Activated CD8-positive, alpha-beta T cell treated with anti-CD3 and anti-CD28 coated beads for 36 hours (primary cell): ENCODE results near the gene PIKFYVE. TPM values are rescaled to one million over a fixed set of nuclear protein-coding genes. Genes with fewer than 3 reads are reported as not detected.

Source experiments
- ATAC-seq: fragments of 200-7000 bp; cut with Tn5 transposase; one replicate; pipeline ENCODE4 v1.10.0; 2021; ENCODE audit warnings: mild to moderate bottlenecking, moderate library complexity
- CTCF ChIA-PET: fragments of 350-600 bp; sonication (Branson Sonifier 250); formaldehyde crosslinking; loops from one replicate; lab custom pipeline; 2021; ENCODE audit warnings: antibody characterized with exemption; lab: Charles Lee
- POLR2A ChIA-PET: fragments of 350-600 bp; sonication (Branson Sonifier 250); formaldehyde crosslinking; loops from one replicate; lab custom pipeline; 2021; ENCODE audit warnings: antibody characterized with exemption; lab: Charles Lee
- DNase-seq: peaks from one replicate; pipeline ENCODE4 v3.0.0-alpha.2; 2020
- H3K27ac Mint-ChIP-seq: one replicate; pipeline ENCODE4 v1.8.0; 2021; ENCODE audit warnings: mild to moderate bottlenecking, mixed read lengths
- H3K27me3 Mint-ChIP-seq: one replicate; pipeline ENCODE4 v1.8.0; 2021; ENCODE audit warnings: mixed read lengths
- H3K36me3 Mint-ChIP-seq: one replicate; pipeline ENCODE4 v1.8.0; 2021; ENCODE audit warnings: low read depth, mixed read lengths
- H3K4me1 Mint-ChIP-seq: one replicate; pipeline ENCODE4 v1.8.0; 2021; ENCODE audit warnings: low read depth, mixed read lengths
- H3K4me3 Mint-ChIP-seq: one replicate; pipeline ENCODE4 v1.8.0; 2021; ENCODE audit warnings: mild to moderate bottlenecking, moderate library complexity, mixed read lengths
- H3K9me3 Mint-ChIP-seq: one replicate; pipeline ENCODE4 v1.8.0; 2021; ENCODE audit warnings: mixed read lengths
- CTCF ChIP-seq: fragments of 200-600 bp; IDR thresholded peaks from one replicate; pipeline ENCODE4 v1.8.0; 2022; ENCODE audit warnings: antibody characterized with exemption, mild to moderate bottlenecking
- intact Hi-C: fragments of 100-400 bp; cut with micrococcal nuclease; formaldehyde crosslinking; loops from one replicate; pipeline ENCODE4 v1.10.0; 2022
- total RNA-seq, 2 experiments: library from RNA; stranded (reverse); gene quantifications; one replicate each; pipeline ENCODE4 v1.2.3, GENCODE V29; 2021

Gene PIKFYVE
- total RNA-seq, 2 experiments from 2014 or later: 16.4 to 16.9 TPM

GRCh38 chr2:208244422-208244821 lies 21.6 kb upstream of the PIKFYVE start:
- Mint-ChIP-seq H3K4me3 (no peak overlapping the region), H3K9me3 (no peaks in the 10 kb centered on the region), H3K27ac (no peak overlapping the region), H3K27me3 (no peaks in the 10 kb centered on the region), H3K4me1 (no peaks in the 10 kb centered on the region), H3K36me3 (peaks cover 24% of the 10 kb centered on the region)
- intact Hi-C loops: no loop called here
- DNase-seq: no peak
- CTCF ChIA-PET: interaction anchor here (1.1 to 1.5 kb wide), 2 partner anchors 10 to 69 kb away, joined by 3 to 8 read pairs; partner anchors contain the start of gene IDH1
- no peak for TF ChIP-seq CTCF
- POLR2A ChIA-PET: no interaction called here
- ATAC-seq: no peak

- H3K27ac Mint-ChIP-seq: no peak overlapping the region
- H3K36me3 Mint-ChIP-seq: peaks cover 25% of the 10 kb centered on the region
- no peaks in the 10 kb centered on the region for H3K4me1 Mint-ChIP-seq
- DNase-seq (no peak), ATAC-seq (no peak)
- TF ChIP-seq CTCF: no peak
- POLR2A ChIA-PET: interaction anchor here (0.7 kb wide), 1 partner anchor 270 kb away, joined by 5 read pairs; no protein-coding TSS in a partner anchor
- intact Hi-C loops: no loop called here
- no peak overlapping the region for H3K4me3 Mint-ChIP-seq
- H3K9me3 Mint-ChIP-seq: no peaks in the 10 kb centered on the region
- no peaks in the 10 kb centered on the region for H3K27me3 Mint-ChIP-seq
- CTCF ChIA-PET: interaction anchor here (1.1 to 1.5 kb wide), 2 partner anchors 9 to 70 kb away, joined by 3 to 8 read pairs; partner anchors contain the start of gene IDH1
Measured at GRCh38 chr2:208245746-208246145, 20.3 kb upstream of the PIKFYVE start.

GRCh38 chr2:208248601-208249000 lies 17.5 kb upstream of the PIKFYVE start:
- ChIA-PET POLR2A (no interaction called here), CTCF (interaction anchor here (1.5 kb wide), 1 partner anchor 49 kb away, joined by 3 read pairs; no protein-coding TSS in a partner anchor)
- H3K36me3 Mint-ChIP-seq: peaks cover 26% of the 10 kb centered on the region
- peaks cover 13% of the 10 kb centered on the region for H3K4me1 Mint-ChIP-seq
- H3K27ac Mint-ChIP-seq: no peak overlapping the region
- no peaks in the 10 kb centered on the region for H3K9me3 Mint-ChIP-seq
- DNase-seq (no peak), ATAC-seq (no peak)
- no peaks in the 10 kb centered on the region for H3K27me3 Mint-ChIP-seq
- intact Hi-C loops: no loop called here
- H3K4me3 Mint-ChIP-seq: no peak overlapping the region
- no peak for TF ChIP-seq CTCF

- peaks cover 24% of the 10 kb centered on the region for H3K36me3 Mint-ChIP-seq
- intact Hi-C loops: no loop called here
- DNase-seq (no peak), ATAC-seq (no peak)
- TF ChIP-seq CTCF: no peak
- ChIA-PET CTCF (interaction anchor here (1.5 kb wide), 1 partner anchor 48 kb away, joined by 3 read pairs; no protein-coding TSS in a partner anchor), POLR2A (no interaction called here)
- H3K4me1 Mint-ChIP-seq: peaks cover 18% of the 10 kb centered on the region
- no peaks in the 10 kb centered on the region for H3K9me3 Mint-ChIP-seq
- no peak overlapping the region for H3K27ac Mint-ChIP-seq
- H3K27me3 Mint-ChIP-seq: no peaks in the 10 kb centered on the region
- no peak overlapping the region for H3K4me3 Mint-ChIP-seq
Measured at GRCh38 chr2:208249296-208249695, 16.8 kb upstream of the PIKFYVE start.

GRCh38 chr2:208250388-208250787 lies 15.7 kb upstream of the PIKFYVE start:
- H3K4me1 Mint-ChIP-seq: peaks cover 18% of the 10 kb centered on the region
- no peak for TF ChIP-seq CTCF
- CTCF ChIA-PET: no interaction called here
- no peaks in the 10 kb centered on the region for H3K27me3 Mint-ChIP-seq
- H3K27ac Mint-ChIP-seq: no peak overlapping the region
- intact Hi-C loops: no loop called here
- peaks cover 24% of the 10 kb centered on the region for H3K36me3 Mint-ChIP-seq
- POLR2A ChIA-PET: no interaction called here
- H3K4me3 Mint-ChIP-seq: no peak overlapping the region
- DNase-seq (no peak), ATAC-seq (no peak)
- no peaks in the 10 kb centered on the region for H3K9me3 Mint-ChIP-seq
